Left ventricle myocardium inferior (tissue), 1 donor: ENCODE measurements around the gene ERMAP. TPM values are rescaled to one million over a fixed set of nuclear protein-coding genes. Genes with fewer than 3 reads are reported as not detected.

Source experiments
- DNase-seq: peaks from one replicate; pipeline ENCODE4 v3.0.0-alpha.2; 2020
- H3K27ac ChIP-seq: fragments of 200-600 bp; replicated peaks from 2 replicates; pipeline ENCODE4 v1.8.0; 2021
- H3K27me3 ChIP-seq: fragments of 200-600 bp; 2 replicates; pipeline ENCODE4 v1.8.0; 2021; ENCODE audit warnings: low read depth
- H3K36me3 ChIP-seq: fragments of 200-600 bp; 2 replicates; pipeline ENCODE4 v1.8.0; 2021
- H3K4me1 ChIP-seq: fragments of 200-600 bp; 2 replicates; pipeline ENCODE4 v1.8.0; 2021
- H3K4me3 ChIP-seq: fragments of 200-600 bp; 2 replicates; pipeline ENCODE4 v1.8.0; 2021; ENCODE audit warnings: mild to moderate bottlenecking, moderate library complexity
- H3K9me3 ChIP-seq: fragments of 200-600 bp; replicated peaks from 2 replicates; pipeline ENCODE4 v1.8.0; 2021
- intact Hi-C: fragments of 100-400 bp; cut with micrococcal nuclease; formaldehyde crosslinking; loops from one replicate; pipeline ENCODE4 v1.11.0; 2022
- total RNA-seq: library from RNA; stranded (reverse); fragmentation: NEBNext Ultra II Directional; extraction: Animal tissue kit (Norgen Biotek cat#: 25700); gene quantifications from one replicate; pipeline ENCODE4 v1.2.1, GENCODE V29; 2021
- TF ChIP-seq, protein P1 (sequence below): fragments of 200-600 bp; IDR thresholded peaks from 2 replicates; pipeline ENCODE4 v1.8.0; 2021; ENCODE audit warnings: antibody characterized with exemption, mild to moderate bottlenecking, borderline replicate concordance
- donor health status: DM: no; HTN: yes; CAD: no; lungs with severe emphysema.

ERMAP gene
- total RNA-seq, 1 donor from 2014 or later, result 4.7 TPM

- intact Hi-C loops, result no loop called here
- TF ChIP-seq, protein P1, sequence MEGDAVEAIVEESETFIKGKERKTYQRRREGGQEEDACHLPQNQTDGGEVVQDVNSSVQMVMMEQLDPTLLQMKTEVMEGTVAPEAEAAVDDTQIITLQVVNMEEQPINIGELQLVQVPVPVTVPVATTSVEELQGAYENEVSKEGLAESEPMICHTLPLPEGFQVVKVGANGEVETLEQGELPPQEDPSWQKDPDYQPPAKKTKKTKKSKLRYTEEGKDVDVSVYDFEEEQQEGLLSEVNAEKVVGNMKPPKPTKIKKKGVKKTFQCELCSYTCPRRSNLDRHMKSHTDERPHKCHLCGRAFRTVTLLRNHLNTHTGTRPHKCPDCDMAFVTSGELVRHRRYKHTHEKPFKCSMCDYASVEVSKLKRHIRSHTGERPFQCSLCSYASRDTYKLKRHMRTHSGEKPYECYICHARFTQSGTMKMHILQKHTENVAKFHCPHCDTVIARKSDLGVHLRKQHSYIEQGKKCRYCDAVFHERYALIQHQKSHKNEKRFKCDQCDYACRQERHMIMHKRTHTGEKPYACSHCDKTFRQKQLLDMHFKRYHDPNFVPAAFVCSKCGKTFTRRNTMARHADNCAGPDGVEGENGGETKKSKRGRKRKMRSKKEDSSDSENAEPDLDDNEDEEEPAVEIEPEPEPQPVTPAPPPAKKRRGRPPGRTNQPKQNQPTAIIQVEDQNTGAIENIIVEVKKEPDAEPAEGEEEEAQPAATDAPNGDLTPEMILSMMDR, result no peak
- H3K4me3 ChIP-seq, result no peak overlapping the region
- H3K27ac ChIP-seq, result no peak overlapping the region
- peaks cover 22% of the 10 kb centered on the region for H3K4me1 ChIP-seq
- H3K36me3 ChIP-seq, result peaks cover 55% of the 10 kb centered on the region
- no peaks in the 10 kb centered on the region for H3K9me3 ChIP-seq
- DNase-seq, result no peak
- H3K27me3 ChIP-seq, result no peaks in the 10 kb centered on the region
These were observed 41.9 kb upstream of the ERMAP start for GRCh38 chr1:42774928-42775526.

DNA sequence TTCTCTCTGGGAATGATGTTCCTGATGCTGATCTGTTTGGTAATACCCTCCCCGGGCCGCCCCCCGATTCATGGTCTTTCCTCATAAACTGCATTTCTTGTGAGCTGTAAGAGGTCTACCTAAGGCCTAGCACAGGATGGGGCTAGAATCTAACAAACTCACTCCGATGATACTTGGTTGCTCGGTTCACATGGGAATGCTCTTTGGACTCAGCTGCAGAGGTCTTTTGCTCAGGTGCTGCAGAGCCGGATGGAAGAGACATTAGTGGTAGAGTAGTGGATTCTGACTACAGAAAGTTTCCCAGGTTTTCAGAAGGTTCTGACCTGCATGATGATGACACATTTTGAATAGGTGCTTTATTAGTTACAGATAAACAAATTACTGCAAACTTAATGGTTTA, 40.4 kb upstream of the ERMAP start:
- no peak for DNase-seq
- H3K4me1 ChIP-seq, result peaks cover 11% of the 10 kb centered on the region
- TF ChIP-seq, protein P1, result no peak
- intact Hi-C loops, result no loop called here
- peaks cover 68% of the 10 kb centered on the region for H3K36me3 ChIP-seq
- no peaks in the 10 kb centered on the region for H3K27me3 ChIP-seq
- no peak overlapping the region for H3K27ac ChIP-seq
- H3K9me3 ChIP-seq, result no peaks in the 10 kb centered on the region
- H3K4me3 ChIP-seq, result no peak overlapping the region

GRCh38 chr1:42777852-42778251, 39.1 kb upstream of the ERMAP start:
- H3K27me3 ChIP-seq, result no peaks in the 10 kb centered on the region
- DNase-seq, result no peak
- H3K9me3 ChIP-seq, result no peaks in the 10 kb centered on the region
- no peak overlapping the region for H3K27ac ChIP-seq
- H3K4me3 ChIP-seq, result no peak overlapping the region
- peaks cover 77% of the 10 kb centered on the region for H3K36me3 ChIP-seq
- intact Hi-C loops, result no loop called here
- H3K4me1 ChIP-seq, result no peaks in the 10 kb centered on the region
- TF ChIP-seq, protein P1, result peak; percentile 67

DNA sequence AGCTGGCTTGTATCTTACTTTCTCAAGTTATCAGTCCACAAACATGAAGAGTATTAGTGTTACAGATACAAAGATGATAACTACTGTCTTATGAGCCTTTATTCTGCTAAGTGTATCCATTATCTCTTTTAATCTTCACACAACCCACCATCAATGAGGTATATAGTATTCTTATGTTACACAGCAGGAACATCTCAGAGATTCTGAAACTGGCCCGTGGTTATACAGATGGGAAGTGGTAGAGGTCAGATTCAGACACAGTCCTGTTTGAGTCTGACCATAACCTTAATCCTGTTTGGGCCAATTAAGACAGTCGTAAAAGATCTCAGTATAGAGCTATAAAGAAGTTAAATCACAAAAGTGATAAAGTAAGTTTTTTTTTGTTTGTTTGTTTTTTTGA, 37.2 kb upstream of the ERMAP start:
- Histone ChIP-seq H3K4me3 (no peak overlapping the region), H3K27ac (no peak overlapping the region), H3K36me3 (peaks cover 64% of the 10 kb centered on the region), H3K9me3 (no peaks in the 10 kb centered on the region), H3K27me3 (no peaks in the 10 kb centered on the region), H3K4me1 (peaks cover 1% of the 10 kb centered on the region)
- intact Hi-C loops, result no loop called here
- DNase-seq, result no peak
- TF ChIP-seq, protein P1, result no peak

DNA sequence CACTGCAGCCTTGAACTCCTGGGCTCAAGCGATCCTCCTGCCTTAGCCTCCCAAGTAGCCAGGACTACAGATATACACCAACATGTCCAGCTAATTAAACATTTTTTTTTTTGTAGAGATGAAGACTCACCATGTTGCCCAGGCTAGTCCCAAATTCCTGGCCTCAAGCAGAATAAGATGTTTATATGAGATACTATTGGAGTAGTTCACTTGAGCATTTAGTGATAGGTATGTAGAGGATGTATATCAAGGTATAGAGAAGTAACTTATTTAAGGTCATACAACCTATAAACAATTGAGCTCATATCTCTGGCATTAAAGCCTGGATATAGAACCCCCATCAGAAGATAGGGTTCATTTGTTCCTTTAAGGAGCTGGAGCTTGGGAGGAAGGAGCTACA, 36.7 kb upstream of the ERMAP start:
- Histone ChIP-seq H3K4me3 (no peak overlapping the region), H3K36me3 (peaks cover 60% of the 10 kb centered on the region), H3K4me1 (peaks cover 6% of the 10 kb centered on the region), H3K27me3 (no peaks in the 10 kb centered on the region), H3K27ac (no peak overlapping the region), H3K9me3 (no peaks in the 10 kb centered on the region)
- TF ChIP-seq, protein P1, result no peak
- intact Hi-C loops, result no loop called here
- no peak for DNase-seq
